Bronchial epithelial cell (primary cell): ENCODE results near the gene TDP1. TPM values are rescaled to one million over a fixed set of nuclear protein-coding genes. Genes with fewer than 3 reads are reported as not detected.

Experiments
- DNase-seq: peaks from one replicate; pipeline ENCODE4 v3.0.0-alpha.2; 2010; ENCODE audit warnings: low read depth
- FAIRE-seq: peaks from 2 replicates; lab custom pipeline; 2011; peaks lifted over from hg19 to GRCh38; lab: Jason Lieb, UNC
- H3K27me3 ChIP-seq: 2 replicates; pipeline ENCODE4 v1.5.1; 2011; ENCODE audit warnings: low read length; ENCODE audit not compliant: control insufficient read depth, insufficient read depth
- H3K36me3 ChIP-seq: 2 replicates; pipeline ENCODE4 v1.5.1; 2011; ENCODE audit warnings: low read length; ENCODE audit not compliant: control insufficient read depth, insufficient read depth
- H3K4me3 ChIP-seq: 2 replicates; pipeline ENCODE4 v1.5.1; 2011; ENCODE audit warnings: mild to moderate bottlenecking, low read depth, low read length, control low read depth
- CTCF ChIP-seq: IDR thresholded peaks from 2 replicates; pipeline ENCODE4 v1.5.1; 2011; ENCODE audit warnings: mild to moderate bottlenecking, moderate library complexity, low read length, control low read depth, inconsistent platforms; ENCODE audit not compliant: insufficient read depth, severe bottlenecking
- total RNA-seq: library from RNA; depleted of rRNA; stranded (reverse); fragments of >200 nt; gene quantifications from 2 replicates; pipeline ENCODE4 v1.2.1, GENCODE V29; 2014

TDP1 gene
- total RNA-seq, 1 donor from 2014 or later, result 13.2 TPM

DNA sequence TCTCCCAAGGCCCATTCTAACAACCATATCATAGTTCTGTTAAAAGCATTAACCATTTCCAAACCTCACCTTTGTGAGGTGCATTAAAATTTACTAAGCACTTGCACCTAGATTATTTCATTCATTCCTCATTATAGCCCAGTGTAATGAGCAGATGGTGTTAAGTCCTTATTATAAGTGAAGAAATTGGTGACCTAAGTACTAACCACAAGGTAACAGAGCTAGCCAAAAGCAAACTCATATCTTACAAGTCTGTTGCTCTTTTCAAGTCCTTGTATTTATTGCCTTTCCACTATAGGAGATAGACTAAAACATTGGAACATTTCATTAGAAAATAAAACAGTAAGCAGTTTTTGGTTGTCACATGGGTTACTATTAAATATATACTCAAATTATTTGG lies 49.7 kb downstream of the TDP1 start:
- H3K36me3 ChIP-seq, result peaks cover 2% of the 10 kb centered on the region
- no peak overlapping the region for H3K4me3 ChIP-seq
- FAIRE-seq, result no peak
- no peak for DNase-seq
- TF ChIP-seq CTCF, result no peak
- H3K27me3 ChIP-seq, result no peaks in the 10 kb centered on the region

GRCh38 chr14:90005939-90006530 lies 50.3 kb downstream of the TDP1 start:
- peaks cover 3% of the 10 kb centered on the region for H3K36me3 ChIP-seq
- TF ChIP-seq CTCF, result no peak
- no peak overlapping the region for H3K4me3 ChIP-seq
- no peak for DNase-seq
- H3K27me3 ChIP-seq, result no peaks in the 10 kb centered on the region
- no peak for FAIRE-seq

DNA sequence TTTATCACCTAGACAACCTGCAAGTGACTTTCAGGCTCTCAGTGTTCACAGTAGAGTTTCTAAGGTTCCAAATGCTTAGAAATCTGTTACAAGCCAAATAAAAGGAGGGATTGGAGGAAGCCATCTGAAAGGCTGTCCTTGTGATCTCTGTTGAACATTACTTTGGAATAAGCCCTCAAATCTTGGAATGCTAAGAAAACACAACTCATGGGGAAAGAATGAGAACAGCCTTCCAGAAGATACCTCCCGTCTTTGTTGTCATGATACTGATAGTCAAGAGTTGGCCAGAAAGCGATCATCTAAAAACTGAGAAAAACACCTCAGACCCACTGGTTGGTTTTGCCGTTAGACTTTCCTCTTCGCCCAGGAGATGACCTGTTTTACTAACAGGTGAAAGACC lies 61.6 kb downstream of the TDP1 start:
- peaks cover 13% of the 10 kb centered on the region for H3K36me3 ChIP-seq
- DNase-seq (no peak), FAIRE-seq (no peak)
- no peaks in the 10 kb centered on the region for H3K27me3 ChIP-seq
- H3K4me3 ChIP-seq, result no peak overlapping the region
- no peak for TF ChIP-seq CTCF

GRCh38 chr14:90019824-90020523 lies 64.2 kb downstream of the TDP1 start:
- DNase-seq (no peak), FAIRE-seq (no peak)
- TF ChIP-seq CTCF, result no peak
- Histone ChIP-seq H3K36me3 (peaks cover 13% of the 10 kb centered on the region), H3K4me3 (no peak overlapping the region), H3K27me3 (no peaks in the 10 kb centered on the region)

DNA sequence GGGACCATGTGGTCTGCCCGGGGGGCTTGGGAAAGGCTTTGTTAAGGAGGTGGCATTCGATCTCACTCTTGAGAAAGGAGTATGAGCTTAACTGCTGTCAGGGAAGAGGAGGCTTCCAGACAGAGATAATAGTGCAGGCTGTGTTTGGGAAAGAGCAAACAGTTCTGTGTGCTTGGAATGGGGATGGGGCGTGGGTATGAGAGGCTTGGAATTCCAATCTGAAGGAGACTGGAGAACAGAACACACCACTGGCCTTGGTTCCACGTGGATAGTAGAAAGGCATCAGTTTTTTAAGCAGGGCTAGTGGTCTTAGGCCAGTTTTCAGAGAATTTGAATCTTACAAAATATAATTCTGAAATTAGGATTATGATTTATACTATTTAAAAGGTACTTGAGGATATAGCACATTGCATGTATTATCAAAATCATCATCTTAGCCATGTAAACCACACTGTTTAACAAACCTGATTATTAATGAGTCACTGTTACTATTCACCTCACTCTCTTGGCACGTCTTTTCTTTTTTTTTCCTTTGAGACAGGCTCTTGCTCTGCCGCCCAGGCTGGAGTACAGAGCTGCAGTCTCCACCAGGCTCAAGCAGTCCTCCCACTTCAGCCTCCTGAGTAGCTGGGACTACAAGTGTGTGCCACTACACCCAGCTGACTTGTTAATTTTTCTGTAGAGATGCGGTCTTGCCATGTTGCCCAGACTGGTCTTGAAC lies 67.6 kb downstream of the TDP1 start:
- H3K4me3 ChIP-seq, result no peak overlapping the region
- peak; percentile 76 for DNase-seq
- H3K27me3 ChIP-seq, result no peaks in the 10 kb centered on the region
- no peak for TF ChIP-seq CTCF
- H3K36me3 ChIP-seq, result peaks cover 14% of the 10 kb centered on the region
- no peak for FAIRE-seq
